NCI-H2171 treated with DMSO at 0.1 percent for 48 hours (cell line): Measurements from ENCODE around the gene MAEA.
"Not testable (repeated sequence)": the region's sequence is repeated elsewhere in the genome, so short reads cannot be mapped to it uniquely, and the experiment has no call there.

Experiments used
- DNase-seq: peaks from one replicate; lab custom pipeline; 2025; lab: John Stamatoyannopoulos, UW

The MAEA gene

DNA sequence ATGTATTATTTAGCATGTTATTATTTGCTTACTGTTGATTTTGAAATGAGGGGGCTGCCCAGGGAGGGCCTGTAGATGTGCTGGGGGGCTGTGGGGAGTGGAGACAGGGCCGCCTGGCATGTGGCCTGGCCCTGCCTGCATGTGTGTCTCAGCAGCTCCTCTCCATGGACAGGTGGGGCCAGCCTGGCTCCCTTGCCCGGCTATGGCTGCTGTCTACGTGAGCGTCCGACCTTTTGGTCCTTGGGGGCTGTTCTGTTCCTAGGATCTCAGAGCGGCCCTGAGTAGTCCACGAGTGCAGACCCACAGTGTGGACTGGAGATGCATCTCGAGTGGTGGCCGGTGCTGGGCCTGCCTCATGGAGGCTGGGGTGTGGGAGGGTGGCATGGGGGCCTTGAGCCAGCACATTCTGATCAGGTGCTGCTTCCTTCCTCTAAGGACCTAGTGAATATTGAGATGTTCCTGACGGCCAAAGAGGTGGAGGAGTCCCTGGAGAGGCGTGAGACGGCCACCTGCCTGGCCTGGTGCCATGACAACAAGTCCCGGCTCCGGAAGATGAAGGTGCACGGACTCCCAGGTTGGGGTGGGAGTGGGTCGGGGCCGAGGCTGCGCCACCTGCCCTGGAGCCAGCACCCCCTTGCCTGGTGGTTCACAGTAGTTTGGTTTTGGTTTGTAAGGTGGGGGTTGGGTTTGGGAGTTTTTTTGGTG is 32.4 kb downstream of the MAEA start:
- DNase-seq = no peak

DNA sequence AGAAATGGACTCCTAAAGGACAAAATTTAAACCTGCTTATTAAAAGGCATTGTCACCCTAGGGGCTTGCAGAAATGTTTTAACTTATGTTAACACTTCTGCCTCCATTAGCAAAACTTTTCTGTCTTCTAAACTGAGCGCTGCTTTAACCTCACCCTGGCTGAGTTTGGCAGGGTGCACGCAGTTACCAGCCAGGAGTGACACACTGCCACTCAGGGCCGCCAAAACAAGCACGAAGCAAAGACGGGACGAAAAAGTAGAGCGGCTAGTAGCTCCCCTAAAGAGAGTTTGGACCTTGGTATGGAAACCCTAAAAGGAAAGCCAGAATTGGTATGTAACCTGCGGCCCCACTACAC is 33.6 kb downstream of the MAEA start:
- DNase-seq = no peak

- DNase-seq = no peak
Measured at GRCh38 chr4:1323635-1324442, 34.1 kb downstream of the MAEA start.

DNA sequence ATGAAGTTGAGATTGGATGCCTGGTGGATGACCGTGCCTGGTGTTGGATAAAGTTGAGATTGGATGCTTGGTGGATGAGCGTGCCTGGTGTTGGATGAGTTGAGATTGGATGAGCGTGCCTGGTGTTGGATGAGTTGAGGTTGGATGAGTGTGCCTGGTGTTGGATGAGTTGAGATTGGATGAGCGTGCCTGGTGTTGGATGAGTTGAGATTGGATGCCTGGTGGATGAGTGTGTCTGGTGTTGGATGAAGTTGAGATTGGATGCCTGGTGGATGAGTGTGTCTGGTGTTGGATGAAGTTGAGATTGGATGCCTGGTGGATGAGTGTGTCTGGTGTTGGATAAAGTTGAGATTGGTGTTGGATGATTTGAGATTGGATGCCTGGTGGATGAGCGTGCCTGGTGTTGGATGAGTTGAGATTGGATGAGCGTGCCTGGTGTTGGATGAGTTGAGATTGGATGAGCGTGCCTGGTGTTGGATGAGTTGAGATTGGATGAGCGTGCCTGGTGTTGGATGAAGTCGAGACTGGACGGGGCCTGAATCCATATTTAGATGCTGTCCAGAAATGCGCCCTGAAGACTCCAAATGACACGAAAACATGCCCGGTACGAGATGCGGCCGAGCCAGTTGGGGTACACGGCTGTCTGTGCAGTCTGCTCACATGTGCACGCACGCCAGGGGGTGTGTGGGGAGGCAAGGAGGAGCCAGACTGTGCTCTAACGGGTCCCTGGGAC is 34.9 kb downstream of the MAEA start:
- DNase-seq = not testable (repeated sequence)

DNA sequence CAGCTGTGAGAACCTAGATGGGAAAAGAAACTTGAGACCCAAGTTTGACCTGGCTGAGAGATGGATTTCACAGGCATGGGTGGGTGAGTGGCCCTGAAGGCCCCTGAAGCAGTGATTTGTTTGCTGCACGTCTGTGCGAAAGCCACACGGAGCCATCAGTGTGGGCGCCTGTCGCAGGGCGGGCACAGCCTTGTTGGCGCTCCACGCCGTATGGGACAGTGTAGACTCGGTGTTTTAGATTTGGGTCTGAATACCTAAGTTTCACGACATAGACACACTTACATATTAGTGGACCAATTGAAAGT is 35.4 kb downstream of the MAEA start:
- no peak for DNase-seq

DNA sequence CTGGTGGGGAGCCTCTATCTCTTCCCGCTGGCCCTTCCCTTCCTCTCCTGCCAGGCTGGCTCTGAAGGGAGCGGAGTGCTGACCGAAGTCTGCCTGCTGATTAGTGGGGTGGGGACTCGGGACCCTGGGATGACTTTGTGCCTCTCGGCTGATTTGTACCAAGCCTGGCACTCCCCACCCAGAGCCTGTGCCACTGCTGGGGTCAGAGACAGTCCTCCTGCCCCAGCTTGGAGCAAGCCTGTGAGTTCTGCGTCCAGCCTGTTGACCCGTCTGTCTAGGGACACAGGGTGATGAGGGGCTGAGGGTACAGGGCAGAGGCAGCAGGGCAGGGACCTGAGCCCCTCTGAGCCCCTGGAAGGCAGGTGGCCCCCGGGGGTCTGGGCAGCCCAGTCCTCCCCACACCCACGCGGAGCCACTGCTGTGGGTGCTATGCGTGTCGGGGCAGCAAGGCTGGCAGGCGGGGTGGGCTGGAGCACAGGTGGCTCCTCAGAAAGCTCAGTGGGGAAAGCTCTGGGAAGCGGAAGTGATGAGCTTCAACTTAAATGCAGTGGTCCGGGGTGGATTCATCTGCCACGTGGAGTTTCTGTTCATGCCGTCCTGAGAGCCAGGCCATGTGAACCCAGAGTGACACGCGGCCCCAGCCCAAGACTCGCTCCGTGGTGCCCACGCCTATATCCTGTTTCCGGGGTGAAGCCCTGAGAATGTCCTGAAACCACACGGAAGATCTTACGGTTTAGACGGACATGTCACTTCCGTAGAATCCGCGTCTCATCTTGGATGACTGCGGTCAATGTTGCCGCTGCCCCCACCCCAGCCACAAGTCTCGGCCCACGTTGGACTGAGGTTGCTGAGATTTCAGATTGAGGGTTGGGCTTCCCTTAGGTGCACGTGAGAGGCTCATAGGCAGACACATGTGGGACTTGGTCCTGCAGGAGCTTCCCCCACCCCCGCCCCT is 36.3 kb downstream of the MAEA start:
- no peak for DNase-seq

DNA sequence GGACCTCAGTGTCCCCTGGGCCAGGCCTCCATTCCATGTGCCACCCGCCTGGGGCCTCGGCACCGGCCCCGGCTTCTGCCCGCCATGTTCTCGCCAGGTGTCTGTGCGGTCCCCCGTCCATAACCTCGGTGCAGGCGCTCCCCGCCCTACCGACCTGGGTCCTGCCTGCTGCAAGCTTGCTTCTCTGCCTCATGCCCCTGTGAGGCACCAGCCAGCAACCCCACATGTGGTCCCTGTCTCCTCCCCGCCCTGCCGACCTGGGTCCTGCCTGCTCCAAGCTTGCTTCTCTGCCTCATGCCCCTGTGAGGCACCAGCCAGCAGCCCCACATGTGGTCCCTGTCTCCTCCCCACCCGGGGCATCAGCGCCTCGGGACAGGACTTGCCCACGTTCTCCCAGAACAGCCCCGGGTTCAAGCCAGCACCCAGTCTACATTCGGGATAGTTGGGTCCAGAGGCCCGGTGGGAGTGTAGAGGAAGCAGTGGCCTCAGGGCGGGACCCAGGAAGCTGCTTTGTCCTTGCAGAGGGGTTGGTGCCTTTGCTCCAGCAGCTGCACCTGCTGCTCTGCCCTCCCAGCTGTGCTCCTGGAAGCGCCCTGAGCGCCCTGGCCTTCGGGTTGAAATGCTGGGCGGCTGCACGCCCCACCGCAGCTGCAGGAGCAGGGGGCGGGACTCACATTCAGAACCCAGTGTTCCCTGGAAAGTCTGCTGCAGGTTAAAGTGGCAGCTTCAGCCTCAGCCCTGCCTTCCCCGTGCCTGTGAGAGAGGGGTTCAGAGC is 37.2 kb downstream of the MAEA start:
- no peak for DNase-seq

- DNase-seq = no peak
Measured at GRCh38 chr4:1327526-1328266, 38.0 kb downstream of the MAEA start.

GRCh38 chr4:1328267-1329155 is 38.8 kb downstream of the MAEA start:
- no peak for DNase-seq

- DNase-seq = no peak
Measured at GRCh38 chr4:1329408-1330371, 40.0 kb downstream of the MAEA start.

DNA sequence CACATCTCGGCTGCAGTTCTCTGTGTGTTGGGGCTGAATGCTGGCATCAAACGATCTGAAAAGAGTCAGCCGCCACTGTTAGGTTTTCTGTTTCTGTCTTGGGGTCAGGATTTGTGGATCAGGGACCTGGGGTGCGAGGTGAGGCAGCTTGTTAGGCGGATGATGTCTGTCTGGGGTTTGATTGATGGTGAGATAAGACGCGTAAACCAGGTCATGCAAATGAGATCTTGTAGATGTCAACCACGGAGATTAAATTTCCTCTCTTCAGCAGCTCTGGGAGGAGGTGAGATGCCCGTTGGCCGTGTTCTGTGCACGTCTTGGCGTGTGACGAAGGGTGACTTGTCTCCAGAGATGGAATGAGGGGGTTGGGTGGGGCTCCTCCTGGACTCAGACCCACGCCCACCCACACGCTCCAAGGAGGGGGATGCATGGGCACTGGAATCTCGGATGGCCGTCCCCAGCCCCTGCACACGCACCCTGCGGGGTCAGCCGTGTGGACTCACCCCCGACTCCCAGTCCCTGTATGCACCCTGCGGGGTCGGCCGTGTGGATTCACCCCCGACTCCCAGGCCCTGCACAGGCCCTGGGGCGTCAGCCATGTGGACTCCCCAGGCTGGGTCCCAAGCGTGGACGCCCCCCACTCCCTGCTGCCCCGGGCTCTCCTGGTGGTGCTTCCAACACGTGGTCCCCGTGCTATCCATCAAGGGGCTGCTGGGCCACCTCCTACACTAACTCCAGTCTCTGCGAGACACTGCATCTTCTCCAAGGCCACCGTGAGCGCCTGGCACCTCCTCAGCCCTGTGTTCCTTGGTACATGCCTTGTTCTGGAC is 41.3 kb downstream of the MAEA start:
- DNase-seq = no peak

DNA sequence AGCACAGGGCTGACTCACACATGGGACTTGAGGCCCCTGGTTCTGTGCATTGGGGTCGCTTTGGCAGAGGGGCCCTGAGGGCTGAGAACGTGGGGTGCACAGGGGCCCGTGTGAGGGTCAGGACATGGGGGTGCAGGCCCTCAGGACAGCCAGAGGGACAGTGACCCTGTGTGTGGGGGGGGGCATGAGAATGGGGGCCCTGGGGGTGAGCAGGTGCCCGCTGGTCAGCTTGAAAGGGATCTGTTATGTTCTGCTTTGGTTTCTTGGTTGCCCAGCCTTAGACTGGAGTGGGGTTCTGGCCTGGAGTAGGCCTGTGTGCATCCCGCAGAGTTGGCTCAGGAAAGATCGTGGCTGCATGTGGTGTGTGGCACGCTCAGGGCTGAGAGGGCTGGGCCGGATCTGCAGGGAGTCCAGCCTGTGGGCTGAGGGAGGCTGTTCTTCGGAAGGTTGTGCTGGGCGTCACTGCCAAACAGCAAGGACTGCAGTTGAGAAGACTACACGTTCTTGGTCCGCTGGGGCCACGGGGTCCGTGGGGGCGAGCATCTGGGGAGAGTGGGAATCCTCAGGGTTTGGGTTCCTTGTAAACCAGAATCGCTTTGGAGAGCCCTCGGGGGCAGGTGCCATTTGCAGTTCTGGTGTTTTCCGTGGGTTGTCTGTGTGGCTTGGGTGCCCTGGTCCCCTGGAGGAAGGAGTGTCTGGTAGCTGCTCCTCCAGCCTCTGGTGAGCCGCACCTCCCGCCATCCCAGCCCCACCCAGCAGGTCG is 42.1 kb downstream of the MAEA start:
- DNase-seq = no peak

GRCh38 chr4:1332686-1333085 is 43.0 kb downstream of the MAEA start:
- no peak for DNase-seq

DNA sequence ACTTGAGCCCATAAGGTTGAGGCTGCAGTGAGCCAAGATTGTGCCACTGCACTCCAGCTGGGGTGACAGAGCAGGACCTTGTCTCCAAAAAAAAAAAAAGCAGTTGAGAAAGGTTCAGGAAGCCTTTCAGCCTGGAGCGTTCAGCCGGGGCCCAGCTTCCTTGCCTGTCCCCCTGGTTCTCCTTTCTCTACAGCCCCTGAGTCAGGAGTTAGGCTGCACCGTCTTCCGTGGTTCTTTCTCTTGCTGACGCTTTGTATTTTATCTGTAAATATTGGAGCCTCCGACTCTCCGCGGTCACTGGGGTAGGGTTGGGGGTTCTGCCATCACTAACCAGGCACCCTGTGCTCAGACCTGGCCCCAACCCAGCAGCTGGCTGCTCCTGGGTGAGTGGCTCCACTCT is 43.6 kb downstream of the MAEA start:
- DNase-seq = no peak

DNA sequence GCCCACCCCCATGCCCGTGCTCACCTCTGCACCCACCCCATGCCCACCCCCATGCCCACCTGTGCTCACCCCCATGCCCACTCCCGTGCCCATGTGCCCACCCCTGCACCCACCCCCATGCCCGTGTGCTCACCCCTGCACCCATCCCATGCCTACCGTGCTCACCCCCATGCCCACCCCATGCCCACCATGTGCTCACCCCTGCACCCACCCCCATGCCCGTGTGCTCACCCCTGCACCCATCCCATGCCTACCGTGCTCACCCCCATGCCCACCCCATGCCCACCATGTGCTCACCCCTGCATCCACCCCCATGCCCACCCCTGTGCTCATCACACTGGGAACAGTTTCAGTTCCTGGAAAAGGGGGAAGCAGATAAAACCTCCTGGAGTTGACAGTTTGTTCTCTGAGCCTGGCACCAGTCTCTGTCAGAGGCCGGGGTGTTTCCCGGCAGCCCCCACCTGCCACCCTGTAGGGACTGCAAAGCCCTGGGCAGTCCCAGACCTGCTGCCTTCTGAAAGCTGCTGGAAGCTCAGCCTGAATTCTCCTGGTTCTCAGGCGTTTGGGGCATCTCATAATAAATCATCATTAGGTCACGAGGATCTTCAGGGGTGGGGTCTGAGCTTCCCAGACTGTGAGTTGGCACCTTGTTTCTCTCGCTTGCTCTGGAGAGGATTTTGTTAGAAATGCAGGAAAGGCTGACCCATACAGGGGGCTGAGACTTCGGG is 44.3 kb downstream of the MAEA start:
- not testable (repeated sequence) for DNase-seq

GRCh38 chr4:1334579-1334895 is 44.8 kb downstream of the MAEA start:
- DNase-seq = no peak
